HCT116 (cell line): ENCODE data around the gene STXBP3. TPM values are rescaled to one million over a fixed set of nuclear protein-coding genes. Genes with fewer than 3 reads are reported as not detected.

ENCODE experiments used
- ATAC-seq: fragments of 200-7000 bp; cut with Tn5 transposase; 2 replicates; pipeline ENCODE4 v1.9.1; 2020; ENCODE audit warnings: mild to moderate bottlenecking, moderate library complexity
- BruUV-seq: library from RNA; stranded (reverse); fragments of 400-500 nt; replicated peaks from 2 replicates; lab custom pipeline; 2021; lab: Mats Ljungman, UMichigan
- CTCF ChIA-PET: fragments of 300-600 bp; sonication (Branson Sonifier 250); formaldehyde crosslinking; loops from one replicate; lab custom pipeline; 2021; ENCODE audit warnings: antibody characterized with exemption; lab: Charles Lee
- POLR2A ChIA-PET: fragments of 300-600, 350-600 bp; sonication (Branson Sonifier 250); formaldehyde crosslinking; loops from one replicate; lab custom pipeline; 2021; ENCODE audit warnings: antibody characterized with exemption; lab: Charles Lee
- RAD21 ChIA-PET, 2 experiments: fragments of 300-600 bp; sonication (Branson Sonifier 250); formaldehyde crosslinking; loops; one replicate each; lab custom pipeline; 2023; ENCODE audit warnings: low total read pairs in 2 of 2; ENCODE audit not compliant: uncharacterized antibody in 2 of 2, unreplicated experiment in 2 of 2, low non-redundant PET in 1 of 2; lab: Charles Lee
- DNase-seq: peaks from one replicate; pipeline ENCODE4 v3.0.0-alpha.2; 2010; ENCODE audit warnings: low read depth, low spot score
- H2AFZ ChIP-seq: fragments of 200-600 bp; shearing (Covaris generic), sonication (generic); 2 replicates; pipeline ENCODE4 v1.6.1; 2017; ENCODE audit warnings: low read depth, mixed run types, mixed read lengths, antibody characterized with exemption, low read length; ENCODE audit not compliant: poor library complexity, severe bottlenecking
- H3K27ac ChIP-seq: 2 replicates; pipeline ENCODE4 v1.5.1; 2012; ENCODE audit warnings: low read depth, low read length
- H3K27me3 ChIP-seq: fragments of 200-600 bp; sonication (generic); 2 replicates; pipeline ENCODE4 v1.6.1; 2016; ENCODE audit warnings: mixed run types, low read length, mixed read lengths; ENCODE audit not compliant: insufficient read depth
- H3K36me3 ChIP-seq, 2 experiments: fragments of 200-500 bp in 1 of 2; fragments of 200-600 bp in 1 of 2; sonication (Bioruptor generic) in 1 of 2; sonication (generic) in 1 of 2; 2 replicates each; pipeline versions ENCODE4 v1.5.1 to v1.6.1; 2014 to 2016; ENCODE audit warnings: low read length in 2 of 2, inconsistent platforms in 1 of 2, mixed read lengths in 1 of 2, mixed run types in 1 of 2; ENCODE audit not compliant: insufficient read depth in 2 of 2, control insufficient read depth in 1 of 2
- H3K4me1 ChIP-seq, 2 experiments: fragments of 200-600 bp in 1 of 2; sonication (generic) in 1 of 2; 2 replicates each; pipeline versions ENCODE4 v1.5.1 to v1.6.1; 2012 to 2017; ENCODE audit warnings: low read length in 2 of 2, inconsistent platforms in 1 of 2, mild to moderate bottlenecking in 1 of 2, mixed read lengths in 1 of 2, mixed run types in 1 of 2, moderate library complexity in 1 of 2; ENCODE audit not compliant: insufficient read depth in 2 of 2, control insufficient read depth in 1 of 2
- H3K4me2 ChIP-seq: fragments of 200-600 bp; sonication (generic); 2 replicates; pipeline ENCODE4 v1.6.1; 2017; ENCODE audit warnings: mixed run types, low read length, mixed read lengths
- H3K4me3 ChIP-seq, 2 experiments: fragments of 200-600 bp in 1 of 2; sonication (generic) in 1 of 2; replicated peaks in 1 of 2; 2 replicates each; pipeline ENCODE4 v1.5.1; 2011 to 2016; ENCODE audit warnings: low read length in 2 of 2, control low read depth in 1 of 2, low read depth in 1 of 2, mild to moderate bottlenecking in 1 of 2, mixed read lengths in 1 of 2, mixed run types in 1 of 2
- H3K79me2 ChIP-seq: fragments of 200-600 bp; sonication (generic); 2 replicates; pipeline ENCODE4 v1.6.1; 2017; ENCODE audit warnings: mild to moderate bottlenecking, mixed run types, low read length, moderate library complexity, mixed read lengths; ENCODE audit not compliant: insufficient read depth
- H3K9ac ChIP-seq: fragments of 200-600 bp; sonication (generic); 2 replicates; pipeline ENCODE4 v1.6.1; 2016; ENCODE audit warnings: low read length, mixed read lengths
- H3K9me2 ChIP-seq: fragments of 200-600 bp; sonication (generic), shearing (Covaris generic); 2 replicates; pipeline ENCODE4 v1.6.1; 2017; ENCODE audit warnings: mixed run types, mild to moderate bottlenecking, moderate library complexity; ENCODE audit not compliant: insufficient read depth
- H3K9me3 ChIP-seq, 2 experiments: fragments of 200-500 bp in 1 of 2; fragments of 200-600 bp in 1 of 2; sonication (Bioruptor generic) in 1 of 2; sonication (generic) in 1 of 2; 2 replicates each; pipeline ENCODE4 v1.6.1; 2014 to 2017; ENCODE audit warnings: low read length in 2 of 2, mixed read lengths in 2 of 2, inconsistent platforms in 1 of 2, low read depth in 1 of 2, mild to moderate bottlenecking in 1 of 2, mixed run types in 1 of 2, moderate library complexity in 1 of 2; ENCODE audit not compliant: control insufficient read depth in 1 of 2, insufficient read depth in 1 of 2
- H4K20me1 ChIP-seq: fragments of 200-600 bp; sonication (generic), shearing (Covaris generic); 2 replicates; pipeline ENCODE4 v1.6.1; 2017; ENCODE audit warnings: mixed run types, mild to moderate bottlenecking, moderate library complexity; ENCODE audit not compliant: insufficient read depth
- CBX3 ChIP-seq: IDR thresholded peaks from 2 replicates; pipeline ENCODE4 v1.6.1; 2012; ENCODE audit warnings: low read depth
- CEBPB ChIP-seq: IDR thresholded peaks from 2 replicates; pipeline ENCODE4 v1.6.1; 2012; ENCODE audit warnings: low read depth
- ELF1 ChIP-seq: IDR thresholded peaks from 2 replicates; pipeline ENCODE4 v1.6.1; 2012; ENCODE audit warnings: low read depth, borderline replicate concordance
- EZH2phosphoT487 ChIP-seq: fragments of 200-600 bp; IDR thresholded peaks from 2 replicates; pipeline ENCODE4 v1.6.1; 2018; ENCODE audit warnings: antibody characterized with exemption, borderline replicate concordance
- FOSL1 ChIP-seq: IDR thresholded peaks from 2 replicates; pipeline ENCODE4 v1.6.1; 2012; ENCODE audit warnings: low read depth
- POLR2A ChIP-seq: IDR thresholded peaks from 2 replicates; pipeline ENCODE4 v1.7.0; 2011; ENCODE audit warnings: borderline replicate concordance; ENCODE audit not compliant: insufficient read depth, insufficient read length; ENCODE audit errors: extremely low read depth
- POLR2AphosphoS5 ChIP-seq: IDR thresholded peaks from 2 replicates; pipeline ENCODE4 v1.6.1; 2011; ENCODE audit warnings: mild to moderate bottlenecking, low read depth, low read length, moderate library complexity
- SP1 ChIP-seq: IDR thresholded peaks from 2 replicates; pipeline ENCODE4 v1.6.1; 2012; ENCODE audit warnings: low read depth
- SRF ChIP-seq: IDR thresholded peaks from 2 replicates; pipeline ENCODE4 v1.6.1; 2012; ENCODE audit warnings: low read depth
- TCF7L2 ChIP-seq: IDR thresholded peaks from 2 replicates; pipeline ENCODE4 v1.7.0; 2011; ENCODE audit warnings: borderline replicate concordance, inconsistent platforms; ENCODE audit not compliant: insufficient read depth, insufficient read length; ENCODE audit errors: extremely low read depth
- ZFX ChIP-seq: fragments of 450-650 bp; IDR thresholded peaks from 2 replicates; pipeline ENCODE4 v1.6.1; 2017
- ZNF274 ChIP-seq: fragments of 200-500 bp; sonication (Bioruptor generic); IDR thresholded peaks from 2 replicates; pipeline ENCODE4 v1.6.1; 2014; ENCODE audit warnings: mild to moderate bottlenecking, low read depth, low read length, inconsistent platforms
- intact Hi-C: fragments of 100-400 bp; cut with micrococcal nuclease; formaldehyde crosslinking; loops from 2 replicates; pipeline ENCODE4 v1.10.0; 2022
- total RNA-seq: library from RNA; stranded (reverse); gene quantifications from one replicate; pipeline ENCODE4 v1.2.1, GENCODE V29; 2021; ENCODE audit not compliant: unreplicated experiment
- TF ChIP-seq, protein P1 (sequence below), 3 experiments: fragments of 200-600 bp in 1 of 3; sonication (generic) in 1 of 3; IDR thresholded peaks in 2 of 3; conservative IDR thresholded peaks in 1 of 3; 2 replicates each; pipeline ENCODE4 v1.5.1; 2012 to 2017; ENCODE audit warnings: low read depth in 2 of 3, low read length in 2 of 3, antibody characterized with exemption in 1 of 3, borderline replicate concordance in 1 of 3, control low read depth in 1 of 3, mild to moderate bottlenecking in 1 of 3, mixed read lengths in 1 of 3, mixed run types in 1 of 3, moderate library complexity in 1 of 3; ENCODE audit not compliant: insufficient read depth in 1 of 3
- TF ChIP-seq, protein P2 (sequence below): IDR thresholded peaks from 2 replicates; pipeline ENCODE4 v1.6.1; 2012
- TF ChIP-seq, protein P3 (sequence below): IDR thresholded peaks from 2 replicates; pipeline ENCODE4 v1.6.1; 2011; ENCODE audit warnings: mild to moderate bottlenecking, low read length, moderate library complexity; ENCODE audit not compliant: insufficient replicate concordance; ENCODE audit errors: extremely low read depth
- TF ChIP-seq, protein P4 (sequence below): IDR thresholded peaks from 2 replicates; pipeline ENCODE4 v1.6.1; 2012

The STXBP3 gene
- total RNA-seq, 1 experiment from 2014 or later: 22.6 TPM

DNA sequence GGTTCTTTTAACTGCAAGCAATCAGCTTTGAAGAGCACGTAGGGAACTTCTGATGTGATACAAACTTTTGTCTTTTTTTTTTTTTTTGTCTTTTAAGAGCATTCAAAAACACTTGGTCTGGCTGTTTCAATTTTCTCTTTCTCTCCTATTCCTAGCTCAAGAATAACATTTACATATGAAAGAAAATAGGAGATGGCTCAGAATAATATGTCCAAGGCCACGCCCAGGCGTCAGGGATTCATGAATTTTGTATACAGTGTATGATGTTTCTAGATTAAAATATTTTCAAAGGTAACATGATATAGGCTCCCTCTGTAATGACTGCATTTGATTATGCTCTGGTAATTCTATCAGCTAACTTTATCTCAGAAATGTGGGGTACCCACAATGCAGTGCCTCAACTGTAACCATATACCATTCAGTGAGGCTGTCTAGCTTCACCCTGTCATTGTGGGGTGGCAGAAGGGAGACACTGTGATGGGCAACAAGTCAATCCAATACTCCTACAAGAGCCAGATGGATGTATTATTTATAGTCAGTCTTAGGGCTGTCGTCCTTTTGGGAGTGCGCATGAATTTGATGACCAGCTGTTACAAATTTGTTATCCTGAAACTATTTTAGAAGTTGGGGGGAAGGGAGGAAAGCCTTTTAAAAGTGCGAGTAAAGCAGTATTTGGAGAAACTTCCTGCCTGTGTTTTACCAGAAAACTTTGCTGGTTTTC lies 111.9 kb downstream of the STXBP3 start:
- Histone ChIP-seq H3K9ac (no peak overlapping the region), H3K27me3 (no peaks in the 10 kb centered on the region), H3K27ac (no peak overlapping the region), H3K9me3 (no peaks in the 10 kb centered on the region), H2AFZ (no peak overlapping the region), H3K79me2 (no peaks in the 10 kb centered on the region), H3K36me3 (no peaks in the 10 kb centered on the region), H3K9me2 (no peaks in the 10 kb centered on the region), H3K4me1 (no peaks in the 10 kb centered on the region), H4K20me1 (no peaks in the 10 kb centered on the region), H3K4me2 (no peak overlapping the region), H3K4me3 (no peak overlapping the region)
- TF ChIP-seq, protein P1, sequence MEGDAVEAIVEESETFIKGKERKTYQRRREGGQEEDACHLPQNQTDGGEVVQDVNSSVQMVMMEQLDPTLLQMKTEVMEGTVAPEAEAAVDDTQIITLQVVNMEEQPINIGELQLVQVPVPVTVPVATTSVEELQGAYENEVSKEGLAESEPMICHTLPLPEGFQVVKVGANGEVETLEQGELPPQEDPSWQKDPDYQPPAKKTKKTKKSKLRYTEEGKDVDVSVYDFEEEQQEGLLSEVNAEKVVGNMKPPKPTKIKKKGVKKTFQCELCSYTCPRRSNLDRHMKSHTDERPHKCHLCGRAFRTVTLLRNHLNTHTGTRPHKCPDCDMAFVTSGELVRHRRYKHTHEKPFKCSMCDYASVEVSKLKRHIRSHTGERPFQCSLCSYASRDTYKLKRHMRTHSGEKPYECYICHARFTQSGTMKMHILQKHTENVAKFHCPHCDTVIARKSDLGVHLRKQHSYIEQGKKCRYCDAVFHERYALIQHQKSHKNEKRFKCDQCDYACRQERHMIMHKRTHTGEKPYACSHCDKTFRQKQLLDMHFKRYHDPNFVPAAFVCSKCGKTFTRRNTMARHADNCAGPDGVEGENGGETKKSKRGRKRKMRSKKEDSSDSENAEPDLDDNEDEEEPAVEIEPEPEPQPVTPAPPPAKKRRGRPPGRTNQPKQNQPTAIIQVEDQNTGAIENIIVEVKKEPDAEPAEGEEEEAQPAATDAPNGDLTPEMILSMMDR (IDR thresholded peaks at IDR 0.05 in 2 of 3, conservative IDR thresholded peaks at IDR 0.05 in 1 of 3; ENCODE audit: borderline replicate concordance in 1 of 3, insufficient read depth in 1 of 3, low read depth in 2 of 3, low read length in 2 of 3): no peak
- TF ChIP-seq POLR2A: no peak
- no peak for TF ChIP-seq POLR2AphosphoS5
- no peak for TF ChIP-seq SRF
- TF ChIP-seq EZH2phosphoT487: no peak
- no peak for TF ChIP-seq ZNF274
- TF ChIP-seq SP1: no peak
- no peak for TF ChIP-seq TCF7L2
- no peak for TF ChIP-seq FOSL1
- TF ChIP-seq, protein P2, sequence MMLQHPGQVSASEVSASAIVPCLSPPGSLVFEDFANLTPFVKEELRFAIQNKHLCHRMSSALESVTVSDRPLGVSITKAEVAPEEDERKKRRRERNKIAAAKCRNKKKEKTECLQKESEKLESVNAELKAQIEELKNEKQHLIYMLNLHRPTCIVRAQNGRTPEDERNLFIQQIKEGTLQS: no peak
- no peak for TF ChIP-seq ZFX
- TF ChIP-seq, protein P3, sequence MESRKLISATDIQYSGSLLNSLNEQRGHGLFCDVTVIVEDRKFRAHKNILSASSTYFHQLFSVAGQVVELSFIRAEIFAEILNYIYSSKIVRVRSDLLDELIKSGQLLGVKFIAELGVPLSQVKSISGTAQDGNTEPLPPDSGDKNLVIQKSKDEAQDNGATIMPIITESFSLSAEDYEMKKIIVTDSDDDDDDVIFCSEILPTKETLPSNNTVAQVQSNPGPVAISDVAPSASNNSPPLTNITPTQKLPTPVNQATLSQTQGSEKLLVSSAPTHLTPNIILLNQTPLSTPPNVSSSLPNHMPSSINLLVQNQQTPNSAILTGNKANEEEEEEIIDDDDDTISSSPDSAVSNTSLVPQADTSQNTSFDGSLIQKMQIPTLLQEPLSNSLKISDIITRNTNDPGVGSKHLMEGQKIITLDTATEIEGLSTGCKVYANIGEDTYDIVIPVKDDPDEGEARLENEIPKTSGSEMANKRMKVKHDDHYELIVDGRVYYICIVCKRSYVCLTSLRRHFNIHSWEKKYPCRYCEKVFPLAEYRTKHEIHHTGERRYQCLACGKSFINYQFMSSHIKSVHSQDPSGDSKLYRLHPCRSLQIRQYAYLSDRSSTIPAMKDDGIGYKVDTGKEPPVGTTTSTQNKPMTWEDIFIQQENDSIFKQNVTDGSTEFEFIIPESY: no peak
- TF ChIP-seq CEBPB: no peak
- TF ChIP-seq CBX3: no peak
- no peak for TF ChIP-seq ELF1
- TF ChIP-seq, protein P4, sequence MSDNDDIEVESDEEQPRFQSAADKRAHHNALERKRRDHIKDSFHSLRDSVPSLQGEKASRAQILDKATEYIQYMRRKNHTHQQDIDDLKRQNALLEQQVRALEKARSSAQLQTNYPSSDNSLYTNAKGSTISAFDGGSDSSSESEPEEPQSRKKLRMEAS: no peak
- ChIA-PET CTCF (no interaction called here), RAD21 (no interaction called here), POLR2A (no interaction called here)
- no peak for ATAC-seq
- BruUV-seq: no TSS peak
- intact Hi-C loops: no loop called here
- no peak for DNase-seq
